ENCODE measurements around the gene HRC.

- no peak for TF ChIP-seq JUND (IDR thresholded peaks at IDR 0.05)
- TF ChIP-seq PBX3 (IDR thresholded peaks at IDR 0.05), result no peak
- TF ChIP-seq USF2 (IDR thresholded peaks at IDR 0.05; ENCODE audit: borderline replicate concordance, low read depth, low read length), result no peak
- no peak for TF ChIP-seq ZBTB33 (IDR thresholded peaks at IDR 0.05; ENCODE audit: borderline replicate concordance, low read depth)
Measured at GRCh38 chr19:49155005-49155819, at the start of gene HRC.
